Iris pigment epithelial cell (primary cell): Measurements from ENCODE around the gene LPAR1.

Experiments
- DNase-seq: peaks from one replicate; pipeline ENCODE4 v3.0.0-alpha.2; 2011; ENCODE audit warnings: low read depth

Gene LPAR1

GRCh38 chr9:110954822-110955291, 83.4 kb downstream of the LPAR1 start:
- DNase-seq, result peak; percentile 56

GRCh38 chr9:110952540-110952859, 85.8 kb downstream of the LPAR1 start:
- DNase-seq, result no peak

- DNase-seq, result no peak
Measured at GRCh38 chr9:110951805-110952539, 86.3 kb downstream of the LPAR1 start.

GRCh38 chr9:110950041-110950645, 88.1 kb downstream of the LPAR1 start:
- DNase-seq, result peak; percentile 52

DNA sequence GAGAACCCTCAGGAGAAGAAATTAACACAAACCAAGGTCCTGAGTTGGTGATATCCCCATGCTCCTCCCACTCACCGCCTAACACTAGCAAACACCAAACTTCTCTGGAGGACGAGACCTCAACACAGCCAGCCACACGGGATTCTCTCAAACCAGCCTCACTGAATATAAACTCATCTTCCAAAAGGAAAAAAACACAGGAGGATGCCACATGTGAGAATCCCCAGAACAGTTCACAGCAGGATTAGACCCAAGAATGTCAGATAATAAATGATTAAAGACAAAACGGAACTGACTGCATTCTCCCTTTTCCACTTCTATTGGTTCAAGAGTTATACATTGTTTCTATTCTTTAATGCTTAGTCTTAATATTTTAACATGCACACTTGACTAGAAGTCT, 89.2 kb downstream of the LPAR1 start:
- no peak for DNase-seq

- no peak for DNase-seq
Measured at GRCh38 chr9:110947491-110948044, 90.7 kb downstream of the LPAR1 start.

DNA sequence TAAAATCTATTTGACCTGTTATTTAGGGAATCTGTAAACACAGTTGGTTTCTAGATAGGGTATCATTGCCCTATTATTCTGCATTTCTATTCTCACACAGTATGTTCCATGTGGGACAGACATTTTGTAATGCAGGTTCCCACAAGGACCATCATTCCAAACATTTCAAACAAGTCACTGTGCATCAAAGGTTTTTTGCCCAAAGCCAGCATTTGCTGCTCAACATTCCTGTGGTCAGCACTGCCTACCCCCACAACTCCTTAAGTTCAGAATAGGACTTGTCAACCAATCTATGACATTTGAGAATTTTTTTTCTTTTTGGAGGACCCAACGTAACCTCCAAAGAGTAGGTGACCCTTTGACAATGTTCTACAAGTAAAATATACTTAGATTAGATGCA, 95.7 kb downstream of the LPAR1 start:
- DNase-seq, result peak; percentile 81

DNA sequence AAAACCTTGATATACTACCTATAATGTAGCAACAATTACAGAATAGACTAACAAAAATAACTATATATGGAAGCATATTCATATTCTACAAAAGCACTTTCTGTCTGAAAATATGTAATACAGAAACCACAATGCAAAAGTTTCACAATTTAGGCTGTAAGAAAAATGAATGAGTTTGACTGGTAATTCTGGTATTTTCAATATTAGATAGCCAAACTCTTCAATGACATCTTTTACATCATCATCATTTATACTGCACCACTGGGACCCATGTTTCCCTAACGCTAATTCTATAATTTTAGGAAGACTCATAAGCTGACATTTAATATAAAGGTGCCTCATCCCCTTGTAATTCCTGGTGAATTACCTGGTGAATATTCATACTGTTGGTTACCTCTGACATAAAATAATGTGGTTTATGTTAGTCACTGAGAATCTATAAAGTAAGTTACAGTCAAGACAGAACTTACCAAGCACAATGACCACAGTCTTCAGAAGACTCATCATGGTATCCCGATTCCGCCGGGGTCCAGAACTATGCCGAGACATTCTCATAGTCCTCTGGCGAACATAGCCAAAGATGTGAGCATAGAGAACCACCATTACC, 97.2 kb downstream of the LPAR1 start:
- no peak for DNase-seq

- DNase-seq, result no peak
Measured at GRCh38 chr9:110939573-110939972, 98.7 kb downstream of the LPAR1 start.

DNA sequence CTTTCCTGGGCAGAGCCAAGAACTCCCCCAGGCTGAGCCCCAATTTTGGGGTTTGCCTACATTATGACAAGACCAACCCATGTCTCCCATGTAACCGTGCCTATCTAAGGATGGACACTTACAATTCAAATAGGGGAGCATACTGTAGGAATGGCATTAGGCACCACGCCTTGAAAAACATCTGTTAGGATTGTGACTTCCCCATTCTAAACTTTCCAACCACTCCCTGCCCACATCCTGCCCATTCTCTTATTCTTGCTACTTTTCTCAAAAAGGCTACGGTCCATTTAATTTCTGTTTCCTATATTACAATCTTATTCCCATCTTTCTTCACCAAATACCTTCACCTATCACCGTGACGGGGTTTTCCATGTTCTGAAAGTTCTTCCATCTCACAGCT, 99.2 kb downstream of the LPAR1 start:
- no peak for DNase-seq

DNA sequence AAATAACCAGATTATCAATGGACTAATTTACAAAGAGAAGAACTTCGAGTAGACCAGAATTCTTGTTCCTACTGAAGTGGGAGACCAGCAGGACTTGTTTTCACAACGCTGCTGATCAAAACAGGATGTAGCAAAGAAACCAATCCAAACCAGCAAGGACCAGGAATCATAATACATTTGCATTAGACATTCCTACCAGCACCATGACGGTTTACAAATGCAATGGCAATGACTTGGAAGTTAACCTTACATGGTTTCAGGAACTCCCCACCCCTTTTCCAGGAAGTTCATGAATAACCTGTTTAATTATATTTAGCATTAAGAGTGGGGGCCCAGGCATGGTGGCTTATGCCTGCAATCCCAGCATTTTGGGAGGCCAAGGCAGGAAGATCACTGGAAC, 100.0 kb downstream of the LPAR1 start:
- no peak for DNase-seq

DNA sequence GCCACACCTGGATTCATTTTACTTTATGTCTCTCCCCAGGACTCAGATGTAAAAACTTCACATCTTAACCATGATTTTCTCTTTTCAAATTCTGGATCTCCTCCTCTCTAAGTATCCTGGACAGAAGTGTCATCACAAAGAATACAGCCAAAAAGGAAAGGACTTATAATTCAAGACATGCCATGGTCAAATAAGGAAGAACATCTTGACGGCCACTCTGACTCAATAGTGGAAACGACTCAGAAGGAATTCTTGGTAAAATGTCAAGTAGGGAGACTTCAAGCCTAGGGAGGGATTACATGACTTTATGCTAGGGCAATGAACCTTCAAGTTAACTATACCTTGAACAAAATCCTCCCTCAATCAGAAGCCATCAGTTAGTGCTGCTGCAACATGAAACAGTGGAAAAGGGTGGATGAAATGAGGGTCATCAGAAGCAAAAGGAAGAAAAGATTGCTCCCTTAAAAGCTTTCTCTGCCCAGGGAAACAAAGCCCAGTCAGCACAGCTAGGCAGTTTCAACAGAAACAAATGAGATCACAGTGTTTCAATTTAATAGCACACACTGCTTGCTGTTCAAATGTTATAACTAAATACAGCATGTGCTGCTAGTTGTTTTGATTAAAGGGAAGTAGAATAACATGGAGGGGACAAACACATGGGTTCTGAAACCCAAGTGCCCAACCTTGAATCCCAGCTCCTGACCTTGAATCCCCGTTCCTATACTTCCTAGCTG, 101.4 kb downstream of the LPAR1 start:
- peak; percentile 71 for DNase-seq

GRCh38 chr9:110936237-110936636, 102.0 kb downstream of the LPAR1 start:
- DNase-seq, result no peak

DNA sequence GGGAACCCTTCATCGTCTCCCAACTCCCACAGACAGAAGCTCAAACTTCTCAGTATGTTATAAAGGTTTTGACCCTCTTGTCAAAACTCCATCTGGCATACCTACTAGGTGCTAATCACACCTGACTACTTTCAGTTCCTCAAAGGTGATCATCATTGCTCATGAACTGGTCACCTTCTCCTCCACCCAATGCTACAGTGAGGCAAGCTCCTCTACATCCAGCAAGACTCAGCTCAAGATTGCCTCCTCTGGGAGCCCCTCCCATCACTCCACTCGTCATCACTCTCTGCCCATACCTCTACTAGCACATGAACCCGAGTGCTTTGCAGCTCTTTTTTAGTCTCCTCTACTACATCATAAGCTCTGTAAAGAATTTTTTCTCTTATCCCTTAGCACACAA, 102.4 kb downstream of the LPAR1 start:
- no peak for DNase-seq

GRCh38 chr9:110933350-110934001, 104.8 kb downstream of the LPAR1 start:
- peak; percentile 23 for DNase-seq

DNA sequence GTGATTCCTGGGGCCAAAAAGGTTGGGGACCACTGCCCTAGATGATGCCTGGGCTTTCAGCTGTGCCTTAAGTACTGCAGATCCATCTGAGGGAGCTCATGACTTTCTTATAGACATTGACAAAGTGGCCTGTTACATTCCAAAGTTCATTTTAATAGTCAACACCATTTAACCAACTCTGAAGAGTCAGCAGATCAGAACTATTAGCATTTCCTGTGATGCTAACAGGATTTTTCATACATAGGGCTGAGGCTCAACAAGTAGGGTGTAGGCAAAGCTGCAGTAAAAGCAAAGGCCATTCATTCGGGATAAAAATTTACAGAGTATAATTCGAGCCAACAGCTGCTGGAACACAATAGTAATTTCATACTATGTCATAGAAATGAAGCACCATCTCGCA, 105.4 kb downstream of the LPAR1 start:
- peak; percentile 41 for DNase-seq

- DNase-seq, result no peak
Measured at GRCh38 chr9:110928599-110928998, 109.7 kb downstream of the LPAR1 start.

- DNase-seq, result no peak
Measured at GRCh38 chr9:110926828-110927487, 111.3 kb downstream of the LPAR1 start.

- DNase-seq, result peak; percentile 80
Measured at GRCh38 chr9:110923601-110924000, 114.7 kb downstream of the LPAR1 start.

GRCh38 chr9:110922145-110922544, 116.1 kb downstream of the LPAR1 start:
- DNase-seq, result peak; percentile 66

GRCh38 chr9:110921705-110922104, 116.6 kb downstream of the LPAR1 start:
- no peak for DNase-seq
